ENCODE data around the gene CACNB4.

Gene CACNB4

DNA sequence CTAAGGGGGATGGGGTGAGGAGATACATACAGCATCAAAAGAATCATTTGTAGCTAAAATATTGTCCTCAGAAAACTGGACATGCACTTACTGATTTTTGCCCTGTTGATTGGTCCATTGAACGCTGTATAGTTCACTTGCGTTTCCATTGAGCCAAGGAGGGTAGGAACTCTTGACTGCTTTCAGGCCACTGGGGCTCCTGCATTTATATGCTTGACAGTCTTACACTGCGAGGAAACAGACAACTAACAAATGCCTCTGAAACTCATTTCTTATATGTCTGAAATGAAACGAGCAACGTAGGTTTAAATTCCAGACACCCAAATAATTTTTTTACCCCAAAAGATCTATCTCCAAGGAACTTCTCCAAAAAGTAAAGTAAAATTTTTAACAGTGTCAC lies 312.8 kb downstream of the CACNB4 start:
- no peak for DNase-seq (ENCODE audit: low read depth in 2 of 2)

DNA sequence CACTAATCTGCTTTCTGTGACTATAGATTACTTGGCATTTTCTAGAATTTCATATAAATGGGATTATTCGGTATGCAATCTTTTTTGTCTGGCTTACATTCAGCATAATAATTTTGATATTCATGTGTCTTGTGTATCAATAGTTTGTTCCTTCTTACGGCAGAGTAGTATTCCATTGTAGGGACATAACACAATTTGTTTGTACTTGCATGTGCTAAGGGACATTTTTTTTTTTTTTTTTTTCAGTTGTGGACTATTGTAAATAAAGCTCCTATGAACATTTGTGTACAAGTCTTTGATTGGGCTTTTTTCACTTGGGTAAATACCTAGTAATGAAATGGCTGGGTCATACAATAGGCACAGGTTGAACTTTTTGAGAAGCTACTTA lies 315.7 kb downstream of the CACNB4 start:
- no peak for DNase-seq (ENCODE audit: low read depth in 2 of 2)

Measured in stimulated activated CD4-positive, alpha-beta T cell treated with anti-CD3 and anti-CD28 coated beads, Interleukin-1b, Interleukin-23, amount 100 ng/mL, for 4 hours (primary cell).